H9 (cell line): ENCODE data around the gene NDE1. TPM values are rescaled to one million over a fixed set of nuclear protein-coding genes. Genes with fewer than 3 reads are reported as not detected.

Experiments
- DNase-seq: peaks from one replicate; pipeline ENCODE4 v3.0.0-alpha.2; 2017
- H2AFZ ChIP-seq: one replicate; pipeline ENCODE4 v1.6.1; 2013; ENCODE audit warnings: mild to moderate bottlenecking, low read length, control low read depth, moderate library complexity
- H2AK5ac ChIP-seq: 2 replicates; pipeline ENCODE4 v1.6.1; 2013; ENCODE audit warnings: low read length, control low read depth, mixed read lengths; ENCODE audit not compliant: insufficient read length
- H2BK120ac ChIP-seq: one replicate; pipeline ENCODE4 v1.6.1; 2013; ENCODE audit warnings: low read depth, mild to moderate bottlenecking, low read length, control low read depth, inconsistent platforms; ENCODE audit not compliant: poor library complexity, severe bottlenecking
- H2BK12ac ChIP-seq: 2 replicates; pipeline ENCODE4 v1.6.1; 2013; ENCODE audit warnings: low read length, control low read depth, mixed read lengths, low read depth; ENCODE audit not compliant: insufficient read length
- H2BK15ac ChIP-seq: 2 replicates; pipeline ENCODE4 v1.6.1; 2013; ENCODE audit warnings: low read depth, low read length, control low read depth
- H2BK20ac ChIP-seq: one replicate; pipeline ENCODE4 v1.6.1; 2013; ENCODE audit warnings: low read depth, mild to moderate bottlenecking, low read length, control low read depth, inconsistent platforms; ENCODE audit not compliant: poor library complexity, severe bottlenecking
- H2BK5ac ChIP-seq: 2 replicates; pipeline ENCODE4 v1.6.1; 2013; ENCODE audit warnings: low read length, control low read depth, mixed read lengths; ENCODE audit not compliant: insufficient read length
- H3K14ac ChIP-seq: 2 replicates; pipeline ENCODE4 v1.6.1; 2013; ENCODE audit warnings: low read length, control low read depth; ENCODE audit not compliant: insufficient read depth
- H3K18ac ChIP-seq: 2 replicates; pipeline ENCODE4 v1.6.1; 2013; ENCODE audit warnings: low read depth, mild to moderate bottlenecking, mixed read lengths, low read length, control low read depth; ENCODE audit not compliant: insufficient read length
- H3K23ac ChIP-seq: 2 replicates; pipeline ENCODE4 v1.6.1; 2013; ENCODE audit warnings: low read length, control low read depth, mixed read lengths, low read depth; ENCODE audit not compliant: insufficient read length
- H3K23me2 ChIP-seq: 2 replicates; pipeline ENCODE4 v1.6.1; 2013; ENCODE audit warnings: low read depth, mild to moderate bottlenecking, mixed read lengths, low read length, control low read depth; ENCODE audit not compliant: insufficient read length, poor library complexity, severe bottlenecking
- H3K27ac ChIP-seq: 2 replicates; pipeline ENCODE4 v1.5.1; 2013; ENCODE audit warnings: low read length, control low read depth, mixed read lengths, low read depth; ENCODE audit not compliant: insufficient read length
- H3K27me3 ChIP-seq: 2 replicates; pipeline ENCODE4 v1.6.1; 2013; ENCODE audit warnings: low read length, control low read depth, inconsistent platforms; ENCODE audit not compliant: insufficient read depth
- H3K4ac ChIP-seq: 2 replicates; pipeline ENCODE4 v1.6.1; 2013; ENCODE audit warnings: low read depth, mild to moderate bottlenecking, control low read depth, inconsistent platforms, low read length, moderate library complexity
- H3K4me1 ChIP-seq: 2 replicates; pipeline ENCODE4 v1.6.1; 2013; ENCODE audit warnings: low read length, control low read depth, inconsistent platforms; ENCODE audit not compliant: insufficient read depth
- H3K4me2 ChIP-seq: 2 replicates; pipeline ENCODE4 v1.6.1; 2013; ENCODE audit warnings: low read length, control low read depth, mixed read lengths; ENCODE audit not compliant: insufficient read length, insufficient read depth
- H3K56ac ChIP-seq: 2 replicates; pipeline ENCODE4 v1.6.1; 2013; ENCODE audit warnings: low read depth, mild to moderate bottlenecking, mixed read lengths, low read length, control low read depth; ENCODE audit not compliant: insufficient read length
- H3K79me1 ChIP-seq: 2 replicates; pipeline ENCODE4 v1.6.1; 2013; ENCODE audit warnings: low read depth, mild to moderate bottlenecking, moderate library complexity, low read length, control low read depth, inconsistent platforms; ENCODE audit not compliant: insufficient read depth, poor library complexity, severe bottlenecking
- H3K79me2 ChIP-seq: 2 replicates; pipeline ENCODE4 v1.6.1; 2013; ENCODE audit warnings: low read length, control low read depth, inconsistent platforms; ENCODE audit not compliant: insufficient read depth
- H3K9ac ChIP-seq: 2 replicates; pipeline ENCODE4 v1.6.1; 2013; ENCODE audit warnings: low read length, control low read depth, mixed read lengths; ENCODE audit not compliant: insufficient read length; ENCODE audit errors: extremely low read depth
- H3K9me3 ChIP-seq: one replicate; pipeline ENCODE4 v1.6.1; 2013; ENCODE audit warnings: low read depth, low read length, inconsistent platforms; ENCODE audit not compliant: control insufficient read depth
- H3T11ph ChIP-seq: one replicate; pipeline ENCODE4 v1.6.1; 2013; ENCODE audit warnings: mild to moderate bottlenecking, low read length, control low read depth, inconsistent platforms
- H4K20me1 ChIP-seq: one replicate; pipeline ENCODE4 v1.6.1; 2013; ENCODE audit not compliant: control insufficient read depth, insufficient read length, insufficient read depth
- H4K5ac ChIP-seq: 2 replicates; pipeline ENCODE4 v1.6.1; 2013; ENCODE audit warnings: low read depth, mild to moderate bottlenecking, mixed read lengths, low read length, control low read depth; ENCODE audit not compliant: insufficient read length
- H4K8ac ChIP-seq: replicated peaks from 2 replicates; pipeline ENCODE4 v1.6.1; 2013; ENCODE audit warnings: low read length, control low read depth, mixed read lengths, low read depth; ENCODE audit not compliant: insufficient read length
- H4K91ac ChIP-seq: 2 replicates; pipeline ENCODE4 v1.6.1; 2013; ENCODE audit warnings: low read depth, mild to moderate bottlenecking, moderate library complexity, mixed read lengths, low read length, control low read depth; ENCODE audit not compliant: insufficient read length
- H3K27ac Mint-ChIP-seq, 3 experiments: 2 replicates in 2 of 3; 3 replicates in 1 of 3; pipeline ENCODE4 v1.8.0; 2020 to 2021; ENCODE audit warnings: mixed read lengths in 3 of 3, mild to moderate bottlenecking in 1 of 3, moderate library complexity in 1 of 3
- H3K27me3 Mint-ChIP-seq: 2 replicates; pipeline ENCODE4 v1.8.0; 2021; ENCODE audit warnings: low read depth, mild to moderate bottlenecking, moderate library complexity, mixed read lengths
- H3K36me3 Mint-ChIP-seq, 3 experiments: 2 replicates in 2 of 3; 3 replicates in 1 of 3; pipeline ENCODE4 v1.8.0; 2020 to 2021; ENCODE audit warnings: low read depth in 3 of 3, mixed read lengths in 3 of 3; ENCODE audit not compliant: insufficient read depth in 1 of 3
- H3K4me1 Mint-ChIP-seq, 2 experiments: 2 replicates each; pipeline ENCODE4 v1.8.0; 2020; ENCODE audit warnings: mixed read lengths in 2 of 2
- H3K4me3 Mint-ChIP-seq, 2 experiments: 2 replicates in 1 of 2; 3 replicates in 1 of 2; pipeline ENCODE4 v1.8.0; 2020 to 2021; ENCODE audit warnings: mild to moderate bottlenecking in 2 of 2, mixed read lengths in 2 of 2, moderate library complexity in 1 of 2
- H3K9me3 Mint-ChIP-seq, 2 experiments: 2 replicates in 1 of 2; 3 replicates in 1 of 2; pipeline ENCODE4 v1.8.0; 2020; ENCODE audit warnings: mild to moderate bottlenecking in 2 of 2, mixed read lengths in 2 of 2, moderate library complexity in 1 of 2
- WGBS: extraction: QIAGEN DNeasy Blood & Tissue Kit; methylation state at CpG from one replicate; pipeline ENCODE4 v1.1.7; 2013; ENCODE audit warnings: missing lambda C conversion rate, low lambda C conversion rate, mixed read lengths; ENCODE audit not compliant: insufficient read length; ENCODE audit errors: extremely low coverage; 5-methylcytosine and 5-hydroxymethylcytosine counted together
- total RNA-seq: library from RNA; stranded (reverse); gene quantifications from 2 replicates; pipeline ENCODE4 v1.2.1, GENCODE V29; 2021
- TF ChIP-seq, protein P1 (sequence below): fragments of 200-600 bp; sonication (generic); conservative IDR thresholded peaks from 3 replicates; pipeline ENCODE4 v1.8.0; 2021; ENCODE audit warnings: antibody characterized with exemption, mild to moderate bottlenecking

The NDE1 gene
- total RNA-seq, 1 experiment from 2014 or later, result 49.6 TPM

DNA sequence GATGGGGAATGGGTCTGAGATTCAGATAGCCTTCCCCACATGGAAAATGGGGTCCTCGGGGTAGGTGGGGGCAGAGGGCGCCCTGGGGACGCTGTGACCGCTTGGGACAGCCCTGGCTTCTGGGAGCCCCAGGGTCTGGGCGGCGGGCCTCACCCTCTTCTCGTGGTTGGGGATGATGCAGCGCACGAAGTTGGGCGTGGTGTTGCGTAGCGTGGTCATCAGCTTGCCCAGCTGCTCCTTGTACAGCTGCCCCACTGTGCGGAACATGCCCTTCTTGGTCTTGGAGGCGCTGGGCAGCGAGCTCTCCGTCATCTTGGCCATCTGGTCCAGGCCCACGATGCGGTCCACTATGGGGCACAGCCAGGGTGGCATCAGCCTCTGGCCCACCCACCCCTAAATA is 99.9 kb downstream of the NDE1 start:
- Histone ChIP-seq H4K20me1 (no peaks in the 10 kb centered on the region), H3K9ac (no peak overlapping the region), H3K56ac (no peak overlapping the region), H3T11ph (no peak overlapping the region), H3K9me3 (no peaks in the 10 kb centered on the region), H3K18ac (no peak overlapping the region), H4K5ac (no peak overlapping the region), H2BK5ac (no peak overlapping the region), H2BK20ac (no peak overlapping the region), H3K4ac (no peak overlapping the region), H2AK5ac (no peak overlapping the region), H2BK120ac (no peak overlapping the region), H3K79me1 (no peaks in the 10 kb centered on the region), H3K27me3 (no peaks in the 10 kb centered on the region), H2AFZ (no peak overlapping the region), H2BK15ac (no peak overlapping the region), H3K4me1 (no peaks in the 10 kb centered on the region), H3K23ac (no peak overlapping the region), H3K4me2 (no peak overlapping the region), H4K8ac (no peak overlapping the region), H3K27ac (no peak overlapping the region), H3K23me2 (no peaks in the 10 kb centered on the region), H4K91ac (no peak overlapping the region), H3K79me2 (no peaks in the 10 kb centered on the region), H3K14ac (no peak overlapping the region), H2BK12ac (no peak overlapping the region)
- TF ChIP-seq, protein P1, sequence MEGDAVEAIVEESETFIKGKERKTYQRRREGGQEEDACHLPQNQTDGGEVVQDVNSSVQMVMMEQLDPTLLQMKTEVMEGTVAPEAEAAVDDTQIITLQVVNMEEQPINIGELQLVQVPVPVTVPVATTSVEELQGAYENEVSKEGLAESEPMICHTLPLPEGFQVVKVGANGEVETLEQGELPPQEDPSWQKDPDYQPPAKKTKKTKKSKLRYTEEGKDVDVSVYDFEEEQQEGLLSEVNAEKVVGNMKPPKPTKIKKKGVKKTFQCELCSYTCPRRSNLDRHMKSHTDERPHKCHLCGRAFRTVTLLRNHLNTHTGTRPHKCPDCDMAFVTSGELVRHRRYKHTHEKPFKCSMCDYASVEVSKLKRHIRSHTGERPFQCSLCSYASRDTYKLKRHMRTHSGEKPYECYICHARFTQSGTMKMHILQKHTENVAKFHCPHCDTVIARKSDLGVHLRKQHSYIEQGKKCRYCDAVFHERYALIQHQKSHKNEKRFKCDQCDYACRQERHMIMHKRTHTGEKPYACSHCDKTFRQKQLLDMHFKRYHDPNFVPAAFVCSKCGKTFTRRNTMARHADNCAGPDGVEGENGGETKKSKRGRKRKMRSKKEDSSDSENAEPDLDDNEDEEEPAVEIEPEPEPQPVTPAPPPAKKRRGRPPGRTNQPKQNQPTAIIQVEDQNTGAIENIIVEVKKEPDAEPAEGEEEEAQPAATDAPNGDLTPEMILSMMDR, result no peak
- Mint-ChIP-seq H3K4me1 (peaks cover 2 to 3% of the 10 kb centered on the region in 2 experiments; a peak in 3 of 4 replicates), H3K27ac (no peak overlapping the region), H3K36me3 (no peaks in the 10 kb centered on the region), H3K4me3 (no peak overlapping the region), H3K9me3 (no peaks in the 10 kb centered on the region), H3K27me3 (no peaks in the 10 kb centered on the region; the same call in 1 of the 2 replicates)
- WGBS, result no CpG with 5 or more reads among the region's 18 CpGs
- no peak for DNase-seq
